Fibroblast of gingiva (primary cell): ENCODE measurements around the gene LYPD6B.
A peak's percentile ranks its signal among the peaks of the same experiment; 100 is the strongest.

Experiments used
- DNase-seq: peaks from one replicate; pipeline ENCODE4 v3.0.0-alpha.2; 2011; ENCODE audit warnings: low read depth

LYPD6B gene

DNA sequence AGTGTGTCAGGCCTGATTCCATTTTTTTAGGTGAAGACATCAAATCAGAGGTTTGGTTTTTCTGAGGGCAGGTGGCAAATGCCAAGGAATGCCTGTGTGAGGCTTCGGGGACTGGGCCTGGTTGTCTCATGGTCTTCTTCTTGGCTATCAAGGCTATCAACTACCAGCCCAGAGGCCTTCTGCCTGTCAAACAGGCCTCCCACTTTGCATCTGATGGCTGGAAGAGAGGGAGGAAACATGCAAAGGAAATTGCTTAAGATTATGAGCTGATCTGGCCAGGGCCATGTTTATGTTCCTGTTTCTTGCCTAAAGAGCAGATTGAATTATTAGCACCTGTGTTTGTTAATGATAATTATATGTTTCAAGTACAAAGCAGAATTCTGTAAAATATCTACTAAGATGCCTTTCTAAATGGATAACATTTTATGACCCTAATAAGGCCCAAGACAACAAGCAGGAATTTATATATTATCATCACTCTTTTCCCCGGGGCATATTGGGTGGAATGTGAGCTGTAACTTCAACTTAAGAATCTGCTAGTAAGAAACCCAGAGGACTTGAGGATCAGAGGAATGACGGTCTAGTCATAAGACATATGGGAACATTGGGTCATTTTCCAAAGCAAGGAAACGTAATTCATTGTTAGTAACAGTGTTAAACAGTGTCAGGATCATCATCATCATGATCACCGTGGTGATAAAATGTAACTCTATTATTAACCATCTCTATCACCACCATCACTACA is 123.2 kb downstream of the LYPD6B start:
- DNase-seq = no peak

DNA sequence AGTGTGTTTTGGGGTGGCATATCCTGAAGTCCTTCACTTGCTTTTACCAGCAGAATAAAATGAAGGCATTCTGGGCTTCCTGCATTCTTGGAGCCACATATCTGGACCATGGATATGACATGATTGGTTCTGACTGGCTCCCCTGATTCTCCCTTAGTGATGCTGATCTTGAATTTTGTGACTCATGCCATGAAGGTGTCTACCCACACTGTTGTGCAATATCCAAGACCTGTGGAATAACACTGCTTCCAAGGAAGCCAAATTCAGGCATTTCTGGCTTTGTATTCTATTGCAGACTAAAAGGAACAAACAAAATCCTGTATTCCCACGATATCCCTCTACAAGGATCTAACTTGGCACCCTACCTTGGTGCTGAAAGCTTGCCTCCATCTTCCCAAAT is 125.8 kb downstream of the LYPD6B start:
- DNase-seq = no peak

DNA sequence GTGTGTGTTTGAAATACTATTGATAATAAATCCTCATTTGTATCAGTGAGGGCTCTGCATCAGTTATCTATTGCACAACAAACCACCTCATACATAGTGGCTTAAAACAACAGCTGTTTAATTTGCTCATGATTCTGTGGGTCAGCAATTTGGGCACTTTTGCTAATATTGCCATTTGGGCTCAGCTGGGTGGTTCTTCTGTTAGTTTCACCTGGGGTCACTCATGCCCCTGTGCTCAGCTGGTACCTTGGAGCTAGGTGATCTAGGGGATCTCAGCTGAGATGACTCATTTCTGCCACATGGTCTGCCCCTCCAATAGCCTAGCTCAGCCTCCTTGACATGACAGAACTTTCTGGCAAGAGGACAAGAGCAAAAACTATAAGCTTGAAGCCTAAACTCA is 126.3 kb downstream of the LYPD6B start:
- no peak for DNase-seq

DNA sequence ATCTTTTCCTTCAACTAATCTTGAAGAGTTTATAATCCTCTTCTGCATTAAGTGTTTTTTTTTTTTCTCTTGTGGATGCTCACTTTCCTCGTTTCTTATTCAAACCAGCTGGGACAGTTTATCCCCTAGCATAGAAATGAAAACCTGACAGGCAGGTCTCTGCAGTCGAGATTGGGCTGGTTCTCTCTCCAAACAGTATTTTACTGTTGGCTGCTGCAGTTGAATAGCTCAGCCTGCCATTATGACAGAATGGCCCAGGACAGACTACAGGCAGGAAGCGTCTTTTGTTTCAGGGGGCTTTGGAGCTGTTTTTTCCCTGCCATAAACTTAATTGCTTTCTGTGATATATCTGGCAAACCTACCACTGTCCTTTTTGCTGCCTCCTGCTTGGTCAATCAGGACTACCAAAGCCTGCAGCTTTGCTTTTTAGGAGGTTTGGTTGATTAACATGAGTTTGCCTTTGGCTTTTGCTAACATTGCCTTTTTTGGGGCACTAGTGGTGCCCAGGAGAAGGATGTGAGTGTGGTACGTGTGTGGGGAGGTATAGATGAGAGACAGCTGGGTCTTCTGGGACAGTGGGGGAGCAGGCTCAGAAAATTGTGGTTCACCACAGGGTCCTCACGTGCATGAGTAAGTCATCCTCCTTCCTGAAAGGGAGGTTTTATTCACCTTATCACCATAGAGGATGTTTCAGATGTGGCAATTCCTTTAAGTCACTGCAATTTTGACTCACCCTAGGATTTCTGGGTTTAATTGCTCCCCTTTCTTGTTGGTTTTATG is 128.7 kb downstream of the LYPD6B start:
- no peak for DNase-seq

DNA sequence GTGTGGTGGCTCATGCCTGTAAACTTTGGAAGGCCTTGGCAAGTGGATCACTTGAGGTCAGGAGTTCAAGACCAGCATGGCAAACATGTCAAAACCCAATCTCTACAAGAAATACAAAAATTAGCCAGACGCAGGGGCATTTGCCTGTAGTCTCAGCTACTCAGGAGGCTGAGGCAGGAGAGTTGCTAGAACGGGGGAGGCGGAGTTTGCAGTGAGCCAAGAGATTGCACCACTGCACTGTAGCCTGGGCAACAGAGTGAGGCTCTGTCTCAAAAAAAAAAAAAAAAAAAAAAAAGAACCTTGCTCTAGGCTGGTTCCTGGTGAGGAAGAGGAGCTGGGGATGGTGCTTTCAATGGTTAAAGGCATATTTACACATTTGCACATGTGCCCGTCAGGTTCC is 129.4 kb downstream of the LYPD6B start:
- no peak for DNase-seq

DNA sequence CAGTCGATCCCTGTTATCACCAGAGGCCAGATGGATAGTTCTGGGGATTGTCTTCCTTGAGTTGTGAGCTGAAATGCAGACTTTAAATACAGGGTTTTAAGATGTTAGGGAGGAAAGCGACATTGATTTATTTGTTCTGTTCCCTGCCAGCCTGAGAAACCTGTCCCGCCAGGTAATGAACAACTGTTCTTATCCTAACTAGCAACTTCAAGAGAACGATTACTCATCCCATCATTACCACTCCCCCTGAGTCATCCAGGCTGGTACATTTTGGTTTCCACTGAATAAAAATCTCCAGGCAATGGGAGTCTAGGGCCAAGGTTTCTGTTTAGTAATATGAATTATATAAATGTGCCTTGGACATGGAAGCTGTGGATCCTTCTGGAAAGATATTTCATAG is 131.2 kb downstream of the LYPD6B start:
- no peak for DNase-seq

DNA sequence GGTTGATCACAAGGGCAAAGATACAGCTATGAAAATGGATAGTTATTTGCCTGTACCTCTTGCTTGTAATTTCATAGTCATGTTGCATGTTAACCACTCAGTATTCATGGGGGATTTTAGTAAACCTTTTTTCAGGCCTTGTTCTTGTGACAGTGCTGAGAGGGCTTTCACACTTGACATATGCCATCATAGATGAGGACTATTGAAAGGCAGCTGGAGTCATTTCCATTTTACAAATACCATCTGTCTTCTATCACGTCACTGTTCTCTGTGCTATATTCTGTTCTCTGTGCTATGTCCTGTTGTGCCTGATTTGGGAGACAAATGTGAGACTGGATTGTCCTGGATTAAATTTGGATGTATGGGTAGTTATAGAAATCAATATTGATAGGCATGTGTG is 131.7 kb downstream of the LYPD6B start:
- DNase-seq = no peak

DNA sequence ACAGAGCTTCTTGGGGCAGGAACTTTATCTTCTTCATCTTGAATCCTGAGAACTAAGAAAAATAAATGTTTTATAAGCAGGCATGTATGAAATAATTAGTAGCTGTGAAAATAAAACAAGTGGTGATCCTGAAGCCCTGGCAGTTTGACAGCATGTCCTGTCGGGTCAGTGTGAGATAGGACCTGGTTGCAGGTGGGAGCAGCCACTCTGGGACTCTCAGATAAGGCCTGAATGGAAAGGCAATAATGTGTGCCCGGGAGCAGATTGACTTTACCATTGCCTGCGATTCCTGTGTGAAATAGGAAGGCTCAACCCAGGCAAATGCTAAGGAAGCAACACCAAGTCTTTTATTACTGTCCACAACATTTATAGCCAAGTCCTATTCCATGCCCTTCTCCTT is 132.4 kb downstream of the LYPD6B start:
- DNase-seq = no peak

DNA sequence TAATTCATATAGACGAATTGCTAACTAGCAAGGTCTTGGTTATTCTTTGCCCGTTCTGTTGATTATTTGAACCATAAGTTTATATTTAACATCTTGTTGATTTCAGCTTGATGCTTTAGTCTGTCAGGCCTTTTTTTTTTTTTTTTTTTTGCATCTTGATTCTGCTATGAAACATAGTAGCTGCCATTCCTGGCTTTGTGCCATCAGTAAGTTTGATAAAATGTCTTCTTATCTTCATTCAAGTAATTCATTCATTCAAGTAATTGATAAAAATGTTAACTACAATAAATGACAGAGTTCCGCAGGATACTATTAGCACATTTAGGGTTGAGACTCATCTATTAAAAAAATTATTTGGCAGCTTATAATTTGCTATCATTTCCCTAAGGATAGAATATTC is 134.7 kb downstream of the LYPD6B start:
- no peak for DNase-seq

DNA sequence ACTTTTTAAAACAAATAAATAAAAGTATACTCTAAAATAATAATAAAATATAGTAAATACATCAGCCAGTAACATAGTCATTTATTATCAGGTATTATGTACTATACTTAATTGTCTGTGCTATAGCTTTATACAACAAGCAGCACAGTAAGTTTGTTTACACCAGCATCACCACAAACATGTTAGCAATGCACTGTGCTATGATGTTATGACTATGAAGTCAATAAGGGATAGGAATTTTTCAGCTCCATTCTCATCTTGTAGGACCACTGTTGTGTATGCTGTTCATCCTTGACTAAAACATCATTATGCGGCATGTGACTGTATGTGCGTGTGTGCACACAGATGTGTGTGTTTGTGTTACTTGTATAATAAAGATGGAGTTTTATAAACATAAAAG is 137.5 kb downstream of the LYPD6B start:
- no peak for DNase-seq

DNA sequence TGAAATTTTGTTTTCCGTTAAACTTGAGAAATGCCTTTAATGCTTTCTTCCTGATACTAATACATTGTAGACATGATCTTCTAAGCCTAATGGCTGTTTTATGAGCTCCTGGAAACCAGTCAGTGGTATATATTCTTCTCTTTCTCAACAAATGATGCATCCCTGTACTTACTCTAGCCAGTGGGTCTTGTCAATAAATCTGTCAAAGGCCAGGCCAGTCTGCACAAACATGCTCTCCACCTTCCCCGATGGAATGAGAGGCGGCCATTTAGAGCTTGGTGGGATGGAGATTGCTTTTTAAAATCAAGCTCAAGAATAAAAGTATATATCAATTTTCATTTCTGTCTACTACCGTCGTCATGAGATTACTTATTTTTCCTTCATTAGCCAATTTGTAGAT is 140.1 kb downstream of the LYPD6B start:
- DNase-seq = no peak

DNA sequence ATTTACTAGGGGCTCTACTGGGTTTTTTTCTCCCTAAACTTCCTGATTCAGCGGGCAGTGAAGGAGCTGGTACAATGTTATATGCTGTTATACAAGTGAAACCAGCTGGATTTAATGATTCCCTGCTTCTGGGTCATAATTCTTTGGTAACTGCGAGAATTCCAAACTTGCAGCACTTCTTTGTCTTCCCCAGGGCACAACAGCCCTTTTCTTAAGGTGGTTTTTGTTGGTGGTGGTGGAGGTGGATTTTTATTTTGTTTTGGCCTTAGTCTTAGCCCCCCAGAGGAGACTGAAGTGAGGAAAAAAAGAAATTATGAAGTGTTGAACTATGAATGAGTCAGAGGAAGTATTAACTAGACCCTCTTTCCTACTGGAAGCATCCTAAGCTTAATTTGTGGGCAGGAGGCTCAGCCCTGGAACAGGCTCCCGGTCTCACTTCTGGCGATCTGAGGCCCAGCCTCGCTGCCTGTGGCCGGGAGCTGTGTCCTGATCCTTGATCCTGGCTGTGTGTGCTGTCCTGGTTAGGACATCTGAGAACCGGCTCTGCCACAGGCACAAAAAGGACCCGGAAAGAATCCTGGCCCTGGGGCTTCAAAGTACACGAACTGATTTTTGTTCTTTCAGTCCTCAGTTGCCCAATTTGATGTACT is 141.9 kb downstream of the LYPD6B start:
- peak; percentile 8 for DNase-seq

DNA sequence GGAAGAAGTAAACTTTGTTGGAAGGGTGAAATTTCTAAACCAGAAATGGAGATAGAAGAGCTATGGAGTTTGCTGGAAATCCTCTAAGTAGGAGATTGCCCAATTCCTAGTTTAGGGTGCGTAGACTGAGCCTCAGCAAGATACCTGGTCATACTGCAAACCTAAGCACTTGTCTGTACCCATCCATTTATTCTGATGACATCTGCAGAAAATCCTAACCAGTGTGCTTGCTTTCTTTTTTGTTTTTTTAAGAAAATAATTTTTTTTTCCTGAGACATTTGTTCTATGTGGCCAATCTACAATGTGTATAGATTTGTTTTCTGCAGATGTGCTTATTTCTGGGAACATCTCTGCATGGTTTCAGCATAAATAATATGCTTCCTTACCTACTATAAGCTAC is 144.7 kb downstream of the LYPD6B start:
- no peak for DNase-seq

DNA sequence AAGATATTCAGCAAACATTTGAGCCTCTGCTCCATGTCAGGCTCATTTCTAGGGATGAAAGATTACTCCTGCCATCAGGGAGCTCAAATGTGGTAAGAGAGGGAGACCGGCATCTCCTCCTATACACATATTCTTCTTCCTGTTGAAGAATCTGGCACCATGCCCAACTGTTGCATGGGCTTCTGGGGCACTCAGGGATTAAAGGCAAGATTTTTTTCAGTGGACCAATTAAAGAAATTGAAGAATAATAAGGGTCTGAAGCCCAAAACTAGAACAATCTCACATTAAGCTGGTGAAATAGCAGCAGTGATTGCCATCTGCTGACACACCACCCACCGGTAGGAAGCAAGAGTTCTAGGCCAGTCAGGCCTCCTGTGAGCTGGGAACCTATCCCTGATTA is 146.5 kb downstream of the LYPD6B start:
- no peak for DNase-seq

DNA sequence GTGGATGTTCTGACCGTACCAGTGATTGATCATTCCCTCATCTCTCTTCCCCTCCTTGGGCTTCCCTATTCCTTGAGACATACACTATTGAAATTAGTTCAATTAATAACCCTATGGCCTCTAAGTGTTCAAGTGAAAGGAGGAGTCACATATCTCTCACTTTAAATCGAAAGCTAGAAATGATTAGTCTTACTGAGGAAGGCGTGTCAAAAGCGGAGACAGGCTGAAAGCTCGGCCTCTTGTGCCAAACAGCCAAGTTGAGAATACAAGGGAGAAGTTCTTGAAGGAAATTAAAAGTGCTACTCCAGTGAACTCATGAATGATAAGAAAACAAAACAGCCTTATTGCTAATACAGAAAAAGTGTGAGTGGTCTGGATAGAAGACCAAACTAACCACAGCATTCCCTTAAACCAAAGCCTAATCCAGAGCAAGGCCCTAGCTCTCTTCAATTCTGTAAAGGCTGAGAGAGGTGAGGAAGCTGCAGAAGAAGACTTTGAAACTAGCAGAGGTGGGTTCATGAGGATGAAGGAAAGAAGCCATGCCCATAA is 147.5 kb downstream of the LYPD6B start:
- DNase-seq = no peak

DNA sequence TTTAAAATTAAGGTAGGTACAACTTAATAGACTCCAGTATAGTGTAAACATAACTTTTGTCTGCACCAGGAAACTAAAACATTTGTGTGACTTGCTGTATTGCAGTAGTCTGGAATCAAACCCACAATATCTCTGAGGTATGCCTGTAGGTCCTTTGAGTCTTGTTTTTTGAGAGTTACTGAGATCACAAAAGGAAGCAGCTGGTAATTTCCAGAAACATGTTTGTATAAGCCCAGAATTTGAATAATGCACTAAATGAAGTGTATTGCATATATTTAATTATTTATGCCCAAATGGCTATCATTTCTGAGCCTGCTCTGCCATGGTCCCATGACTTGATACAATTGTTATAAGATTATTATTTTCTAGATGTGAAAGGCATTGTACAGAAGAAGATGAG is 148.6 kb downstream of the LYPD6B start:
- no peak for DNase-seq

DNA sequence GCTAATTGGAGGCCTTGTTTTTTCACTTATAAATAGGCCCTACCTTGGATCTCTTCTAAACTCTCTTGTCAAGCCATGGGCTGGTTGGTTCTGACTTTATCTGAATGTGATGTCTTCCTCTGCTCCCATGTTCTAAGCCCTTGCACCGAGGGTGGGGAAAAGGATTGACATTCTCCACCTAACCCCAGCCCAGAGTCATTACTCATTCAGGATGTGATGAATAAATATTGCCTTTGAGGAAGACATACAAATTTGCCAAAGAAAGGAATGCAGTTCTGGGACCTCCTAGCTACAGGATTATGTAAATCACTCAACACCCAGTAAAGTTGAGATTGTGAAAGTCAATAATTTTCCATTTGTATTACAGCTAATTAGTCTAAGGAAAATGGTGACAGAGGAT is 149.8 kb downstream of the LYPD6B start:
- no peak for DNase-seq

DNA sequence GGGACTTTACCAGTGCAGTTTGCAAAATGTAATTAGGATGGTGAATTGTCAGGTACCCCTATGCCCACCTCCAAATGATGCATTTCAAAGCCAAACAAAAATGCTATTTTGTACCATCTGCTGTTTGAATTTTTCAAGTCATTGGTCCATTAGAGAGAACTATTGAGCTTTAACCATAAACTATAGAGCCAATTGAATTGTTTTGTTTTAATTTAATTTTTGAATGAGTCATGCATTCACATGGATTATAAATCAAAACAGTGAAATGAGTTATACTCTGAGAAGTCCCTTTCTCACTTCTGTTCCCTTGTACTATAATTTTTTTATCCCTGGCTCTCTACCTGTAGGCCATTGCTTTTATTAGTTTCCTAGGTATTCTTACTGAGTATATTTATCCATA is 151.3 kb downstream of the LYPD6B start:
- no peak for DNase-seq

DNA sequence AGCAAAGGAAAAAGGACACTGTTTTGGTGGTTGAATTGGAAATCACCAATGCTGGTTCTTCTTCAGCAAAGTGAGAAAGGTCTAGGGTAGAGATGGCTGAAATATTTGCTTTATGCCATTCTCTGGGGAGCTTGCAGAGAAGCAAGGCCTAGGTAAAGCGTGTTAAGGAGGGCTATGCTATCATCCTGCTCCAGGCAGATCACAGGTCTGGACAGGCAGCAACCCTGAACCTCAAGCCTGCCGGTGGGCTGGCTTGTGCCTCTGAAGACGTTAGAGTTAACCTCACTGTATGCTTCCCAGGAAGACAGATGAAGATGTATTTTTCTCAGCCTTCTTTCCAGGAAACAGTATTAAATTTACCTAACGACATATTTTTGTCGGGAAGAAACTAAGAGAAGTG is 153.4 kb downstream of the LYPD6B start:
- DNase-seq = no peak

DNA sequence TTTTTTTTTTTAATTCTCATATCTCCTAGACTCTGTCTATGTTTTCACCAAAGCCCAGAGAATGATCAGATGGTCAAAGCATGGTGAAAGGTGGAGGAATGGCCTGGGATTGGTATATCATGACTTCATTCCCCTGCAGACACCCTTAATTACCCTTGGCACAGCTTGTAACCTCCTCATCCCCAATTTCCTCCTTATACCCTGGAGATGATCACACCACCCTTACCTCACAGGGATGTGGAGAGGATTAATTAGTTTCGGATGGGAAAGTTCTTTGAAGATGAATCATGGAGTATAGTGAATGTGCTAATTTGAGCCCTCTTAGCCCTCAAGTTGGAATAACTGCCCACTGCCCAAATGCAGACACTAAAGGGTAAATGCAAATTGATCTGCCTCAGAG is 153.9 kb downstream of the LYPD6B start:
- DNase-seq = no peak

DNA sequence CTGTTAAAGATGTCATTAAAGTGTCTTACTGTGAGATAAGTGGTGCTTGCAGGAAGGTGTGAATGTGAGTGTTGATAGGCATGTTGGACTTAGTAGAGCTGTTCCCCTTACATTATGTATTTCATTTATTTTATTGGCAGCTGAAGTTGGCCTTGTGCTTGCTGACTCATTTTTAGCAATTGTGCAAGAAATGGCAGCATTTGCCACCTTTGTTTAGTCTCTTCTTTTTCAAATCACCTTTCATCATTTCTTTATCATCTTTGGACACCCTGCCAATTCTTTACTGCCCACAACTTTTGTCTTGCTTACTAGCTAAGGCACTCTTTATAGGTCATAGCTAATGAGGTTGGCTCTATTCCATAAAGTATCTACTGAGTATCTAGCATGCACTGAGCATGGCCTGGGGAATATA is 161.6 kb downstream of the LYPD6B start:
- no peak for DNase-seq

DNA sequence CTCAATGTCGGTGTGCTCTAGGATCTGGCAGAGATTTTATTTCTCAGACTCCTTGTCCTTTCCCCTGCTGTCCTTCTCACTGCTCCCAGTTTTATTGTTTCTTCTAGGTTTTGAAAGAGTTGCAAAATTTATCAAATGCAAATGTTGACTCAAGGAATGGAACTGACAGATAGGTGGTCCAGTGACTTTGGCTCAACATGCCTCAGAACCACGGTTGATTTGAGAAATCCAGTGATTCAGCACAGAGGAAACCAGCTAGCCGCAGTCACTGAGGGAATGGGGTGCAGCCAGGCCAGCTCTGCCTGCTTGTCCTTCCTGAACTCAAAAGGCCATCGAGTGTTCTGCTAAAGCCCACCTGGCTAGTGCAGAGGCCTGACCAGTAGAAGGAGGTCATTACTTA is 166.2 kb downstream of the LYPD6B start:
- DNase-seq = no peak

DNA sequence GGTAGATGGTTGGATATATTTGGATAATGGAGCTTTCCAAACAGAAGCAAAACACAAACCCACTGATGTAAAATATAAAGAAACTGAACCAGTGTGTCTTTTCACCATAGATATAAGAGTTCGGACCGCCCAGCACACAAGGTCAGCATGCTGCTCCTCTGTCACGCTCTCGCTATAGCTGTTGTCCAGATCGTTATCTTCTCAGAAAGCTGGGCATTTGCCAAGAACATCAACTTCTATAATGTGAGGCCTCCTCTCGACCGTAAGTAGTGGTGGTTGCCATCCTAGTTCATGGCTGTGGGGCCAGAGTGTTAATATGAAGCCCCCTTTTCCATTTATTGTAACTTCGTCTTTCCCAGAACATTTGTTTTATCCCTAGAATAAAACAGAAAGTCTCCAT is 166.6 kb downstream of the LYPD6B start:
- no peak for DNase-seq
